ENCODE data around the gene MAP3K12.

Gene MAP3K12

GRCh38 chr12:53474077-53474476 is 25.2 kb downstream of the MAP3K12 start:
- Histone ChIP-seq H3K4me3 (ENCODE audit: low read depth in 1 of 2, low read length in 1 of 2) (no peak overlapping the region), H3K4me1 (ENCODE audit: control insufficient read depth in 1 of 2, insufficient read depth in 1 of 2, low read depth in 1 of 2, low read length in 1 of 2) (no peaks in the 10 kb centered on the region), H3K36me3 (peaks cover 100% of the 10 kb centered on the region), H3K9me3 (no peaks in the 10 kb centered on the region), H3K27me3 (no peaks in the 10 kb centered on the region), H3K27ac (no peak overlapping the region)
- TF ChIP-seq, protein P1, sequence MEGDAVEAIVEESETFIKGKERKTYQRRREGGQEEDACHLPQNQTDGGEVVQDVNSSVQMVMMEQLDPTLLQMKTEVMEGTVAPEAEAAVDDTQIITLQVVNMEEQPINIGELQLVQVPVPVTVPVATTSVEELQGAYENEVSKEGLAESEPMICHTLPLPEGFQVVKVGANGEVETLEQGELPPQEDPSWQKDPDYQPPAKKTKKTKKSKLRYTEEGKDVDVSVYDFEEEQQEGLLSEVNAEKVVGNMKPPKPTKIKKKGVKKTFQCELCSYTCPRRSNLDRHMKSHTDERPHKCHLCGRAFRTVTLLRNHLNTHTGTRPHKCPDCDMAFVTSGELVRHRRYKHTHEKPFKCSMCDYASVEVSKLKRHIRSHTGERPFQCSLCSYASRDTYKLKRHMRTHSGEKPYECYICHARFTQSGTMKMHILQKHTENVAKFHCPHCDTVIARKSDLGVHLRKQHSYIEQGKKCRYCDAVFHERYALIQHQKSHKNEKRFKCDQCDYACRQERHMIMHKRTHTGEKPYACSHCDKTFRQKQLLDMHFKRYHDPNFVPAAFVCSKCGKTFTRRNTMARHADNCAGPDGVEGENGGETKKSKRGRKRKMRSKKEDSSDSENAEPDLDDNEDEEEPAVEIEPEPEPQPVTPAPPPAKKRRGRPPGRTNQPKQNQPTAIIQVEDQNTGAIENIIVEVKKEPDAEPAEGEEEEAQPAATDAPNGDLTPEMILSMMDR (IDR thresholded peaks at IDR 0.05) = no peak

GRCh38 chr12:53472056-53472582 is 27.1 kb downstream of the MAP3K12 start:
- Histone ChIP-seq H3K9me3 (no peaks in the 10 kb centered on the region), H3K4me1 (ENCODE audit: control insufficient read depth in 1 of 2, insufficient read depth in 1 of 2, low read depth in 1 of 2, low read length in 1 of 2) (no peaks in the 10 kb centered on the region), H3K27ac (peak overlapping the region; percentile 11), H3K27me3 (no peaks in the 10 kb centered on the region), H3K36me3 (peaks cover 100% of the 10 kb centered on the region), H3K4me3 (ENCODE audit: low read depth in 1 of 2, low read length in 1 of 2) (no peak overlapping the region)
- TF ChIP-seq, protein P1 (IDR thresholded peaks at IDR 0.05) = no peak

GRCh38 chr12:53468282-53468681 is 31.0 kb downstream of the MAP3K12 start:
- Histone ChIP-seq H3K4me3 (ENCODE audit: low read depth in 1 of 2, low read length in 1 of 2) (no peak overlapping the region), H3K36me3 (peaks cover 100% of the 10 kb centered on the region), H3K9me3 (no peaks in the 10 kb centered on the region), H3K27ac (no peak overlapping the region), H3K27me3 (no peaks in the 10 kb centered on the region), H3K4me1 (ENCODE audit: control insufficient read depth in 1 of 2, insufficient read depth in 1 of 2, low read depth in 1 of 2, low read length in 1 of 2) (no peaks in the 10 kb centered on the region)
- TF ChIP-seq, protein P1 (IDR thresholded peaks at IDR 0.05) = no peak

- TF ChIP-seq, protein P1 (IDR thresholded peaks at IDR 0.05) = no peak
- H3K27ac ChIP-seq = no peak overlapping the region
- no peaks in the 10 kb centered on the region for H3K4me1 ChIP-seq (ENCODE audit: control insufficient read depth in 1 of 2, insufficient read depth in 1 of 2, low read depth in 1 of 2, low read length in 1 of 2)
Observed at GRCh38 chr12:53467880-53468279, 31.4 kb downstream of the MAP3K12 start.

GRCh38 chr12:53467082-53467481 is 32.2 kb downstream of the MAP3K12 start:
- Histone ChIP-seq H3K4me1 (ENCODE audit: control insufficient read depth in 1 of 2, insufficient read depth in 1 of 2, low read depth in 1 of 2, low read length in 1 of 2) (no peaks in the 10 kb centered on the region), H3K27me3 (no peaks in the 10 kb centered on the region), H3K36me3 (peaks cover 100% of the 10 kb centered on the region), H3K27ac (no peak overlapping the region), H3K4me3 (ENCODE audit: low read depth in 1 of 2, low read length in 1 of 2) (no peak overlapping the region), H3K9me3 (no peaks in the 10 kb centered on the region)
- TF ChIP-seq, protein P1 (IDR thresholded peaks at IDR 0.05) = no peak

More at GRCh38 chr12:53467880-53468279, 31.4 kb downstream of the MAP3K12 start:
- Histone ChIP-seq H3K36me3 (peaks cover 100% of the 10 kb centered on the region), H3K4me3 (ENCODE audit: low read depth in 1 of 2, low read length in 1 of 2) (no peak overlapping the region), H3K27me3 (no peaks in the 10 kb centered on the region), H3K9me3 (no peaks in the 10 kb centered on the region)

All from neutrophil (primary cell).